NCI-H2196 treated with DMSO at 0.1 percent for 48 hours (cell line): ENCODE measurements around the gene HNRNPLL.
"Not testable (repeated sequence)": the region's sequence is repeated elsewhere in the genome, so short reads cannot be mapped to it uniquely, and the experiment has no call there.

Experiments used
- DNase-seq: peaks from one replicate; lab custom pipeline; 2025; ENCODE audit not compliant: unreplicated experiment; lab: John Stamatoyannopoulos, UW

The HNRNPLL gene

GRCh38 chr2:38554973-38555595 is 47.6 kb downstream of the HNRNPLL start:
- DNase-seq = no peak

GRCh38 chr2:38553554-38553953 is 49.2 kb downstream of the HNRNPLL start:
- DNase-seq = no peak

- no peak for DNase-seq
Observed at GRCh38 chr2:38552259-38552658, 50.5 kb downstream of the HNRNPLL start.

GRCh38 chr2:38551746-38552145 is 51.0 kb downstream of the HNRNPLL start:
- no peak for DNase-seq

GRCh38 chr2:38551171-38551570 is 51.6 kb downstream of the HNRNPLL start:
- no peak for DNase-seq

- DNase-seq = no peak
Observed at GRCh38 chr2:38549851-38550250, 52.9 kb downstream of the HNRNPLL start.

- no peak for DNase-seq
Observed at GRCh38 chr2:38549071-38549704, 53.5 kb downstream of the HNRNPLL start.

- no peak for DNase-seq
Observed at GRCh38 chr2:38547791-38548190, 54.9 kb downstream of the HNRNPLL start.

- DNase-seq = no peak
Observed at GRCh38 chr2:38546585-38546984, 56.1 kb downstream of the HNRNPLL start.

GRCh38 chr2:38546064-38546463 is 56.7 kb downstream of the HNRNPLL start:
- DNase-seq = no peak

GRCh38 chr2:38542248-38542631 is 60.5 kb downstream of the HNRNPLL start:
- not testable (repeated sequence) for DNase-seq

GRCh38 chr2:38540580-38541286 is 62.0 kb downstream of the HNRNPLL start:
- DNase-seq = no peak

- DNase-seq = no peak
Observed at GRCh38 chr2:38539086-38539485, 63.6 kb downstream of the HNRNPLL start.

- DNase-seq = no peak
Observed at GRCh38 chr2:38537937-38538525, 64.7 kb downstream of the HNRNPLL start.

GRCh38 chr2:38537296-38537695 is 65.4 kb downstream of the HNRNPLL start:
- DNase-seq = not testable (repeated sequence)

GRCh38 chr2:38535744-38536506 is 66.8 kb downstream of the HNRNPLL start:
- peak; percentile 29 for DNase-seq

GRCh38 chr2:38535404-38535743 is 67.4 kb downstream of the HNRNPLL start:
- DNase-seq = no peak

- no peak for DNase-seq
Observed at GRCh38 chr2:38534746-38535403, 67.9 kb downstream of the HNRNPLL start.

GRCh38 chr2:38533757-38534545 is 68.8 kb downstream of the HNRNPLL start:
- no peak for DNase-seq

- DNase-seq = no peak
Observed at GRCh38 chr2:38533180-38533579, 69.5 kb downstream of the HNRNPLL start.
